HG02642 (cell line): ENCODE measurements around the gene PPP1R1A.

Experiments
- ATAC-seq: cut with Tn5 transposase; IDR thresholded peaks from one replicate; pipeline ENCODE4 v1.9.1; 2021; ENCODE audit warnings: mild to moderate bottlenecking; ENCODE audit not compliant: unreplicated experiment, poor library complexity

The PPP1R1A gene

DNA sequence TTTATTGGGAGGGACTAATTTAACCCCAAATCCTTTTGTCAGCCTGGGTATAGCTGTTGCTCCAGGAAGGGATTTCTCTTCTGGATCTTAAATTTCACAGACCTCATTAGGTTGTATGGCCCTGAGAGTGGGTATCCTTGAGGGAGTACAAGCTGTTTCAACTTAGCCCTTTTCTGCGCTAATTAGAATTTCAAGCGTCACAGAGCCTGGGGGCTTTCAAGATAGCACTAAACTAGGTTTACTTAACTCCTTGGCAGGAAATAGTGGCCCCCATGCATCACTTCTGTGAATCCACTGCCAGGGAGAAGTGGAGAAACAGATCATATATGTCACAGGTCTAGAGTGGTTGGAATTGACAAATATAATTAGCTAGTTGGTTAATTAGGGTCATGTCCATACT, 44.9 kb downstream of the PPP1R1A start:
- no peak for ATAC-seq

DNA sequence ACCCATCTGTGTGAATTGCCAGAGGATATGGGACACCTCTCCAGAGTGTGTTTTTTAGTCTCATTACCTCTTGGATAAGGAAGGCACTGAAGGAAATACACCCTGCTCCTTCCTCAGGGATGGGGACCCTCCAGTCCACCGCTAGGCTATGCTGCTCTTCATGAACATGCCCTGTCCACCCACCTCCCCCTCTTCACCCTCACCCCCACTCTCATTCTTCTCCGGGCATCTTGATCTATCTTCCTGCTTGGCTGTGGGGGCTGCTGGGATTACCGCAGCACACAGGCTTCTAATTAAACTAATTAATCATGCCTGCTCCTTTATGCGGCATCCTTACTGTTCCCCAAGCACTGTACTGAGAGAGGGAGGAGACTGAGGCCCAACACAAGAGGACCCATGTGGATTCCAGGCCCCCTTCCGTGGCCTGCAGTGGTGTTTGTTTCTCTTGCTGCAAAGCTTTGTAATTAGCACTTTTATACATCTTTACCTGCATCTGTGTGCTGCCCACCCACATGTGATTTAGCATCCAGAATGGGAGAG, 46.6 kb downstream of the PPP1R1A start:
- no peak for ATAC-seq

DNA sequence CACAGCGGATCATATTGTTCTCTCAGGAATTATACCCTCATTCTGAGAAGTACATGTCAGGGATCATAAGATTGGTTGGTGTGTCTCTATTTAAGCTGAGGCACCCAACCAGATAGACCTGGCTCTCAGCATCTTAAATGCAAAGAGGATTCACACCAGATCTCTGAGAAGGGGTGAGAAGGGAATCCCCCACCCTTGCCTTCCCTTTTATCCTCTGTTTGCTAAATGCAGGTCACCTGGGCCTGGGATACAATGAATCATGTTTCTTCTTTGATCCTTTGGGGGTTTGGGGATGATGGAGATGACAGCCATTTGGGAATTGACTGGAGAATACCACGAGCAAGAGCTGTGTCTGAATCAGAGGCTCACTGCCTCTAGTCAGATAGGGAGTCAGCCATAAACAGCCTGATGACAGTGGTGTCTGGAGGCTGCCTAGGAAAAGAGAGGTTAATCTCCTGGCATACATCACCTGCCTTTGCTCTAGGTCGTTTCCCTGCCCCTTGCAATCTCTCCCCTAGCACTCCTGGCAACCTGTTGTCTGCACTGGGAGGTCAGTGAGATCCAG, 50.2 kb downstream of the PPP1R1A start:
- ATAC-seq, result no peak

DNA sequence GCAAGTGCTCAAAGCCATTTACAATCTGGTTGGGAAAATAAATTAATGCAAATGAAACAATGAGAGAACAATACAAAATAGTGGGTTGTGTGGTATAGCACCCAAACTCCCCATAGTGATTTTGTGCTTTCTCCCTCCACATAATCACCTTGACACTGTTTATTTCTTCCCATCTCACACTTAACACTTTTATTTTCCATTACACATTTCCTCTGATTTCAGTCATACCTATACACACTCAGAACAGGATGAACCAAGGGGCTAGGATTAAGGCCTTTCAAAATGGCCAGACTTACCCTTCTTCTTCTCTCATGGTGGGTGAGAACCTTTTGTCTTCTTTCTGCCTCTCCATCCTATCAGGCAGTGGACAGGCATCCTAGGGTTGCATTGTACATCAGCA, 53.0 kb downstream of the PPP1R1A start:
- no peak for ATAC-seq

DNA sequence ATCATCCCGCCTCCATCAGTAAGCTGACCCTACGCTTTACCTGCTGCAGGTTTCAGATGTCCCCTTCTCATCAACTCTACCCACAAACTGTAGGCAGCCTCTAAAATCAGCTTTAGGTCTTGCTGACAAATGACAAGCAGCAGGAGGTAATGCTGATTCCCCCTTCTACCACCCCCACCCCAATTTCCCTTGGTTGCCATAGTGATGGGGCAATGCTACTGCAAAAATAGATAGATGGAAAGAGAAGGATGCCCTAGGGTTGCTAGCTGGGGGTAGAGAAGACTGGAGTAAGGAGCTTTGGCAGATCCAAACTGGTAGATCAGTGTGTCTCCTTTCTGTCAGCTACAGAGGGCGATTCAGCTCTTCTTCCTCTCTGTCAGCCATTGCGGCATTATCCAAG, 58.9 kb downstream of the PPP1R1A start:
- no peak for ATAC-seq
